IPS-11a (cell line): ENCODE data around the gene CCDC169.
A peak's percentile ranks its signal among the peaks of the same experiment; 100 is the strongest.
"Not testable (repeated sequence)": the region's sequence is repeated elsewhere in the genome, so short reads cannot be mapped to it uniquely, and the experiment has no call there.

Experiments used
- H3K4me3 ChIP-seq: one replicate; pipeline ENCODE4 v1.5.1; 2013; ENCODE audit warnings: low read depth, low read length, control low read depth

Gene CCDC169

DNA sequence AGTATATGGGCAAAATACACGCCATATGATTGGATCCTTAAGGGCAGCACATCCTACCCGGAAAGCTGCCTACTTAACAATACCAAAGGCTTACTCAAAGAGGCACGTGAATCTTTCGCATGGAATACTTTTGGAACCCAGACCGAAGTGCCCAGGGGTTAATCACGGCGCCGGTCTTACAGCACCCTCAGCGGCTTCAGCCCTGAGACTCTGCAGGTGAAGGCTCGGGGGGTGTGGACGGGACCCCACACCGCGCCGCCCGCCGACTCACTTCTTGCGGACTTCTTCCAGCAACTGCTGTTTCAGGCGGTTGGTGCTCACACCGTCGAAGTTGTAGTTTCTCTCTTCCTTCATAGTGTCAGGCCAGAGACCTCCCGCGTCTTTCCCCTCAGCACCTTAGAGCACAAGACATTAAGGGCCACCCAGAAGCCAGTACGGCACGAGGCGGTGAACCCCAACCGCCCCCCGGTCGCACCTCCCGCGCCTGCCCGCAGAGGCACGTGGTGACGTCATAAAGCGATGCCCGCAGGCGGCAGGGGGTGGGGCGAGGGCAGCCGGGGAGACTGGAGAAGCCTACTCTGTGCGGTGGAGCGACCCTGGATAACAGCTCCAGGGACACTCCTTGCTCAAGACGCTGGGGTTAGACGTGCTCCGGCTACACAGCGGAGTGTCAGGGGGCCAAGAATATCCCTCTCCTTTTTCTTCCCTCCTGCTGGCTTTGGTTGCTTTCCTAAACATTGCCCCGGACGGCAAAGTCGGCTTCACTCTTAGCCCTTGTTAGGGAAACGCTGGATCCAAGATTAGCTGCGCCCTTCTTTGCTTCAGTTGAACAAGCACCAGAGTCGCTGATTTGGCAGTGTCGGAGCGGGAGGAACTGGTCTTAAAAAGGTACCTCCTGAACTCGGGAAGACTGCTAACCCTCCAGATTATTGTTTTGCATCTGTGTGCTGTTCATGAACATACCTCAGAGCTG lies at the start of gene CCDC169:
TSS of gene CCDC169 (minus strand) at position 449 of the 973 bp plus-strand sequence. CDS start at position 354, 95 bp downstream.
- peak within 1 kb of the TSS; percentile 79 for H3K4me3 ChIP-seq

DNA sequence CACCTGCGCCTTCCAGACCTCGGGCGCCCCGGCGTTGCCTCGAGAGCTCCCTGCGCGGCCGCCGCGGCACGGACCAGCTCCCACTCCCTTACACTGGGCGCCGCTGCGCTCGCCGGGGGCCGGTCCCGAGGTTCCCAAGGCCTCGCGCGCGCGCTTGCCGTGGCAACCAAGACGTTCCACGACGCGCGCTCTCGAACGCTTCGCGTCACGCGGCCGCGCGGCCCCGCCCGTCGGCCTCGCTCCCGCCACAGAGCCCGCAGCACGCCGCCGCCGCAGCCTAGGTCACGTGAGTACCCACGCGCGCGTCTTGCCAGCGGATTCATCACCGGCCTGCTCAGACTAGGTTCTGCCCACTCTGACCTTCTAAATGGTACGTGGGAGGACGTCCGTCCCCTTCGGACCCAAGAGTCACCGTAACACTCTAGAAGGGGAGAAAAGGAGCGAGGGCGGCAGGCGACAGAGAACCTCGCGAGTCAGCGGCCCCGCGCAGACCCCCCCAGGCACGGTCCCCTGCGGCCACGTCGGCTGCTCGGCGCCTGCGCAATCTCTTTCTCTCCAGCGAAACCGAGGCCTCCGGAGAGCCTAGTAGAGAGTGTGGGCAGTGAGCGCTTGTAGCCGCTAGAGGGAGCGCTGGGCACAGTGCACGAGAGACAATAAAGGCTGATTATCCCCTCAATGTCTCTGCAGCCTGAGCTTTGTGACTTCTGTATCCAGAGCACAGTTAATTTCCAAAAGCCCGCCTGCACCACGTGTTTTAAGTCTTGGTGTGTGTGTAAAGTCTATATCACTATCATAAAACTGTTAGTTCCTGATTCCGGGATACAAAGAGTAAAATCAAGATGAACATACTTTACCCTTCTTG lies 48.8 kb upstream of the CCDC169 start, which contains the start of gene SPART:
TSS of gene SPART (minus strand) at position 173 of the 862 bp plus-strand sequence. CDS start 10,564 bp downstream, outside the sequence.
- peak within 1 kb of the TSS; percentile 77 for H3K4me3 ChIP-seq

DNA sequence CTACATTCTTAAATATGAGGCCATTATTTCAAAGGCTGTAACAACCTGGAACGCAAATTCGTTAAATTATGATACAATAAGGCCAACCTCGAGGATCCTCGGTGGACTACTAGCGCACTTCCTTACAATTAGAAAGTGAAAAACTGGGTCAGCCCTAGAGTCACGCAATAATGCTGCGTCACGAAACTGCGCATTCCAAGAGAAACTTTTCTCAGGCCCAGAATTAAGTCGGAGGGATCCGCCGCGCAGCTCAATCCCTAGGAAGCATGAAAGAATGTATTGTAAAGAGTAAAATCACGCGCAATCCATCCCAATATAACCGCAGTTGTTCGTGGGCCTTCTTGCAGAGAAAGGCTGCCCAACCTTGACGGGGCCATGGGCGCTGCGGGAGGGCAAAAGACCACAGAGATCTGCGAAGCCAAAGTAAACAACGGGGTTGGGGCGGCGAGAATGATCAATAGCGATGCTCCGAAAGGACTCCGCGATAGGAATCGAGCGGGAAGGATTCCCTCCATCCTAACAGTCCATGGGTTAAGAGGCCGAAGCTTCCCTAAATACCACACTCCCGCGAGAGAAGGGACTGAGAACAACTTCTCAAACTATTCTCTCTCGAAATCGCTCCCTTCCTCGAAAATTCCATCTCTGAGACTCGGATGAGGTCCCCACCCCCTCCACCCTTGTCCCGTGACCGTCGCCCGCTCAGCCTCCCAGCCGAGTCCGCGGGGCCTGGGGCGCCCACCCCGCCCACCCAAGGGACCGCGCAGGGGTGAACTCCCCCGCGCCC lies 48.0 kb upstream of the CCDC169 start:
- peak overlapping the region; percentile 77 for H3K4me3 ChIP-seq

DNA sequence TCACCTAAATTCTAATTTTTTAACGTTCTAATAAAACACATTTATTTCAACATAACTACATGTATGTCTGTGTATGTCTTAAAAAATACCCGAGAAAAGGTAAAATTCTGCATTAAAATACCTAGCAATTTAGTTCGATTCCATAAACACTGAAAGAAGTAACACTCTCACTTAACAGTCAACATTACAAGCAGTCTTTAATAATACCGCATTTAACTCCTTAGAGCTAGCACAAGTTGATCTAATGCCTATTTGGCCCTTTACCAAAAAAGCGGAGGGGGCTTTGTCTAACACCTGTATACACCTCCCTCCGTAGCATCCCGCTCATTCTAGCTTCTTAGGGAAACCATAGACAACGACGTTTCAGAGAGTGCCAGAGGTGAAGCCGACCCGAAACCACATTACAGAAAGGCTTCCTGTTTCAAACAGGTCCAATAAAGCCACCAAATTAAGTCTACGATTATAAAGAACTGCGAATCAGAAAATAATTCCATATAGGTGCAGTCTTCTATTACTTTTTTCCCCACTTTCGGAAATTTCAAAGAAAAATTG lies 47.3 kb upstream of the CCDC169 start:
- H3K4me3 ChIP-seq: peak overlapping the region; percentile 77

DNA sequence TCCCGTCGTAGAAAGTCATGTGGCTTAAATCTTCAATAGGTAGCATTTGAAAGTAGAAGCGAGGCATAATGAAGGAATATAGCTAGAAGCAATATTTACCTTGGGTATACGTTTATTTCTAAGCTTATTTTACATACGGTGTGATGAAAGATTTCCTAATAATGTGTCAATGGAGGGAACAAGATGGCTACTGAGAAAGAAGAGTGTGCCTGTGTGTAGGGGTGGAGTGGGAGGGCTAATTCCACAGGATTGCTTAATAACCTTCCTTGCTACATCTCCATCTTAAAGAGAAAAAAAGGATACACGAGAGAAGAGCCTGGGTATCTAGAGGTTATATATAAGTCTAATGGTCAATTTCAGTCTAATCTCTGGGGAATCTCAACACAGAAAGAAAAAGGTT lies 46.6 kb upstream of the CCDC169 start:
- peak overlapping the region; percentile 77 for H3K4me3 ChIP-seq

DNA sequence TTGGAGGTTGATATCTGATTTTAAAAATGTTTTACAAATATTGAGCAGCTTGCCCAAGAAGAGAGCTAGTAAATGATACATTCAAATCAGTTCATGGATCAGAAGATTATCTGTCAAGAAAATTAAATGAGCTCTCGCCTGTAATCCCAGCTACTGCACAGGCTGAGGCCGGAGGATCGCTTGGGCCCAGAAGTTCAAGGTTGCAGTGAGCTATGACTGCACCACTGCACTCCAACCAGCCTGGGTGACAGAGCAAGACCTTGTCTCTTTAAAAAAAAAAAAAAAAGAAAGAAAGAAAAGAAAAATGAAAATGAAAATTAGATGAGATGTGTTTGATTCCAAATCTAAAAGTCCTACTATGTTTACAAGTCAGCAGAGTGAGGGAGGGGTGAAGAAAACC lies 46.2 kb upstream of the CCDC169 start:
- no peak overlapping the region for H3K4me3 ChIP-seq

DNA sequence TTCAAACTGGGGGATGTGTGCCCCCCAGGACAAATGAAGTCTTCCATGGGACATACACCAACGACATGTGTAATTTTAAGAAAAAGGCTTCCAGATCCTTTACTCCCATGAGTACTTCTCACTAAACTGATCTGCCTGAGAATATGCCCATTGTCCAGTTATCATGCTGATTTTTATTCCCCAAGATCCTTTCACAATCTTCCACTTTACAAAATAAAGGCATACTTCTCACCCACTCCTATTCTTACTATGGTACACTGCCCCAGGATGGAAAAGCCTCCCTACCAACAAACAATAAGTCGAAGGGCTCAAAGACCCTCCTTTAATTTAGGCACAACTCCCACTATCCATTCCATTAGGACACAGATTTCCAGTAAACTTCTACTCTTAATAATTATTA lies 45.1 kb upstream of the CCDC169 start:
- H3K4me3 ChIP-seq: no peak overlapping the region

DNA sequence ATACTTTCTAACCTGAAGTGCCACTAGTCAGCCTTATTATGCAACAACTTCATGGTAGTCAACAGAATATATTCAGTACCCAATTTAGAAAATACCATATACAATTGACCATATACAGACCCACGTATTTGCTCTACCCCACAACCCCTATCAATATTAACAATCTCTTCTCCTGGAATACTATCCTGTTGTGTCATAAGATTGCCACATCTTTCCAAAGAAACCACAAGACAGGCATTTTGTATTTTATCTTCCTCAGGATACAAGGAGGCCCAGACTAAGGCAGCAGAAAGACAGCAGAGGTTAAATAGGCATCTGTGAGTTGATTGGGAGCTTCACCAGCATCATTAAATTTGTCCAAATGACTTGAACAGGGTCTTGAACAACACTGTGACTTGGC lies 44.1 kb upstream of the CCDC169 start:
- H3K4me3 ChIP-seq: no peak overlapping the region

DNA sequence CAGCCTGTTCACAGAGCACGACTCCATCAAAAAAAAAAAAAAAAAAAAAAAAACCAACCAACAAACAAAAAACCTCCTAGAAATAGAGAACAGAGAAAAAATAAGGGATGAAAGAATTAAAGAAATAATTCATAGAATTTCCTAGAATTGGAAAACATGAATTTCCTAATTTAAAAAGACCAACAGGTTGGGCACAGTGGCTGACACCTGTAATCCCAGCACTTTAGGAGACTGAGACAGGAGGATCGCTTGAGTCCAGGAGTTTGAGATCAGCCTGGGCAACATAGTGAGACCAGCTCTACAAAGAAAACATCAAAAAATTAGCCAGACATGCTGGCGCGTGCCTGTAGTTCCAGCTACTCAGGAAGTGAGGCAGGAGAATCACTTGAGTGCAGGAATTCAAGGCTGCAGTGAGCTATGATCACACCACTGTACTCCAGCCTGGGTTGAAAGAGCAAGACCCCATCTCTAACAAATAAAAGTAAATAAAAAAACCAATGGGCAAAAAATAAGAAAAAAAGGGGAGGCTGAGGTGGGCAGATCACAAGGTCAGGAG lies 42.1 kb upstream of the CCDC169 start:
- no peak overlapping the region for H3K4me3 ChIP-seq

DNA sequence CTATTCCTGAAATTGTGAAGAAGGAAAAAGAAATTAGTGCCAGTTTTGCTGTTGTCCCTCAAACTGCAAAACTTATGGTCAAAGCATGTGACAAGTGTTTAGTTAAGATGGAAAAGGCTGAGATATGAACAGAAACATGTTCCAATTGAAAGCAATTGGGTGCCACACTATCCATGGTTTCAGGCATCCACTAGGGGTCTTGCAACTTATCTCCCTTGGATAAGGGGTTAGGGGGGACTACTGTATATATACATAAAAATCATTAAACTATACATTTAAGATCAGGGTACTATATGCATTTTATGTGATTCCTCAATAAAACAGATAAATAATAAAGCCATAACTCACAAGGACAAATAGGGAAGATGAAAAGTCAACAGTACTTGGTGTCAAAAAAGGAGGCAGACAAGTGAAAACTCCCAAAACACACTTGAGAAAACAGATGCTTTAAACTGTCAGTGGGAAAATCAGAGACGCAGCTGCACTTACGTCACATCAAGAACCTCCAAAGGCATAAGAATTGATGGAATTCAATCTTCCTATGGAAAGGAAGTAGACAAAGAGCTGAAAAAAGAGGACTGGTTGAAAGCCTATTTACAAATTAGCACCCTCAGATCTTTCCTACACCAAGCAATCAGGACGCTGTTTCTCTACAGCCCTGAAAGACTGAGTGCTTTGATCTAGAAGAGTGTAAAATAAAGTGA lies 40.5 kb upstream of the CCDC169 start:
- no peak overlapping the region for H3K4me3 ChIP-seq

DNA sequence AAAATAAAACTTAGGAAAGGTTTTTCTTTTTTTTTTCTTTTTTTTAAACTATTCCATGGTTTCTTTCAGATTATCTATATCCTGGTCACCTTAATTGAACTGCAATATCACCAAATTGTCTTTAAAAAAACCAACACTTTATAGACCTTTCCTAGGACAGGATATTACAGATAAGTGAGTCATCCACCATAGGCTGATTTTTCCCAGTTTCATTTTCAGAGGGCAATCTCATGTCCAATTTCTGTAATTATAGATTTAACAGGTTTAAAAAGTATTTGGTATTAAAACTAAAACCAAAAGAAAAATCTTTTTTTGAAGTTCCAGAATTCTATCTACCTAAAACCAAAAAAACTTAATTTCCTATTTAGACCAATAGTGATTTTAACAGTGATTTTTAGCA lies 35.4 kb upstream of the CCDC169 start:
- H3K4me3 ChIP-seq: no peak overlapping the region

DNA sequence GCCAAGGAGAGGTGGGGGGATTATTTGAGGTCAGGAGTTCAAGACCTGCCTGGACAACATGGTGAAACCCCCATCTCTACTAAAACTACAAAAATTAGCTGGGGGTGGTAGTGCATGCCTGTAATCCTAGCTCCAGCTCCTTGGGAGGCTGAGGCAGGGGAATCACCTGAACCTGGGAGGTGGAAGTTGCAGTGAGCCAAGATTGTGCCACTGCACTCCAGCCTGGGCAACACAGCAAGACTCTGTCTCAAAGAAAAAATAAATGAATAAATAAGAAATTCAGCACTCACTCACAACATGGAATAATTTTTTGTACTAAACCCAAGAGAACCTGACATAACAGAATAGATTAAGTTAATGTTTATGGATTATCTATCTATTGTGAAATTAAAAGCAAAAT lies 34.6 kb upstream of the CCDC169 start:
- not testable (repeated sequence) for H3K4me3 ChIP-seq

DNA sequence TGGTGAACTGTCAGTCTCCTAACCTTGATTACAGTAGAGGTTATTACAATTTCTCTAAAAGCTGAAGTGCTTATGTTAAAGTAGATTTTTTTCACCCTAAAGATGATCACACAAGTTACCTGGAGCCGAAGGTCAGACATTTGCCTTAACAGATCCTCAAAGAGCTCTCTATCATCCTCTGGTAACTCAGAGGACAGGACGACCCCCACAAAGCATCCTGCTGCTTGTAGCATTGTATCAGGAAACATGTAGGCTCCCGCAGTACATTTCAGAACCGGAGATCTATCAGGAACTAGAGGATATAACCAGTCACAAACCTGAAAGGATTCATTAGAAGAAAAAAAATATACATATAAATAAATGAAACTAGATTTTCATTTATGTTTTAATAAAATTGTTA lies 33.7 kb upstream of the CCDC169 start:
- no peak overlapping the region for H3K4me3 ChIP-seq

DNA sequence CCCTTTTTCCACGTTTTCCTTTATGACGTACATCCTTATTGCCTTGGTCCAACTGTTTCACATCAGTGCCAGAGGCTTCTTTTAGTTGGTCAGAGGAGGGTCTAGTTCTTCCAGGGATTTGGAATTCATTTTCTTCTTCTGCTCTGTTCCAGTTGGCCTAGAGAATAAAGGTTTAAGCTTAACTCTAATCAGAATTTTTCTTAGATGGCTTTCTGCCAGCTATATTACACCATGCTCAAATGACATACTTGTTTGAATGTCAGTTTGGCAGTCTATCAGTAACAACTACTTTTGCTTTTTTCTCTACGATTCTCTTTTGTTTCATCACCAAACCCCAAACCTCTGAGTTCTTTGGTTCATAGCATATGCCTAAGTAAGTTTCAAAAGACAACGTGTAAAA lies 31.7 kb upstream of the CCDC169 start:
- no peak overlapping the region for H3K4me3 ChIP-seq

DNA sequence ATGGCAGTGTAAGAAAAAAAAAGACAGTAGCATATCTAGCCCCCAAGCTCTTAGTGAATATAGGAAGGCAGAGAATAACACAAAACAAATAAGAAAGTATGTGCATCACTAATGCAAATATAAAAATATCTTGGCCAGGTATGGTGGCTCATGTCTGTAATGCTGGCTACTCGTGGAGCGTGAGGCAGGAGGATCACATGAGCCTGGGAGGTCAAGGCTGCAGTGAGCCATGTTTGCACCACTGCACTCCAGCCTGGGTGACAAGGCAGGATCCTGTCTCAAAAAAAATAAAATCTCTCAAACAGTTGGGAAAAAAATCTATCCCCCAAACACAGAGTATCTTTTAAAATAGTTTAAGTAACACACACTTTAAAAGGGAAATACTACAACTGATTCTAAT lies 31.2 kb upstream of the CCDC169 start:
- no peak overlapping the region for H3K4me3 ChIP-seq

DNA sequence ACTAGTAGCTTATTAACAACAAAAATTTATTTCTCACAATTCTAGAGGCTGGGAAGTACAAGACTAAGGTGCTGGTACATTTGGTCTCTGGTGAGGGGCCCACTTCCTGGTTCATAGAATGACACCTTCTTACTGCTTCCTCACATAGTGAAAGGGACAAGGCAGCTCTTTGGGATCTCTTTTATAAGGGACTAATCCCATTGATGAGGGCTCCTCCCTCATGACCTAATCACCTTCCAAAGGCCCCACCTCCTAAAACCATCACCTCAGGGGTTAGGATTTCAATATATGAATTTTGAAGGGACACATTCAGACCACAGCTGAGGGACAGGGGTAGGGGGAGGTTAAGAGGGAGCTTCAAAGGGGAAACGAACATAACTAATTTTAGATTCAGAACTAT lies 28.3 kb upstream of the CCDC169 start:
- no peak overlapping the region for H3K4me3 ChIP-seq

DNA sequence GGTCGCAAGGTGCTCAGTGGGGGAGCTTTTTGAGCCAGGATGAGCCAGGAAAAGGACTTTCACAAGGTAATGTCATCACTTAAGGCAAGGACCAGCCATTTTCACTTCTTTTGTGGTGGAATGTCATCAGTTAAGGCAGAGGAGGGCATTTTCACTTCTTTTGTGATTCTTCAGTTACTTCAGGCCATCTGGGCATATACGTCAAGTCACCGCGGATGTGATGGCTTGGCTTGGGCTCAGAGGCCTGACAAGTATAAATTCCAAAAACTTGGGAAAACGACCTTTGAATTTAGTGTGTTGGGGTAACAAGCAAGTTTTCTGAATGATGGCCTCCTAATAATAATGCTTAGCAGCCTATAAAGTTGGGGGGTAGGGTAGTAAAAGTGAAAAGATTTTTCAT lies 27.3 kb upstream of the CCDC169 start:
- not testable (repeated sequence) for H3K4me3 ChIP-seq

DNA sequence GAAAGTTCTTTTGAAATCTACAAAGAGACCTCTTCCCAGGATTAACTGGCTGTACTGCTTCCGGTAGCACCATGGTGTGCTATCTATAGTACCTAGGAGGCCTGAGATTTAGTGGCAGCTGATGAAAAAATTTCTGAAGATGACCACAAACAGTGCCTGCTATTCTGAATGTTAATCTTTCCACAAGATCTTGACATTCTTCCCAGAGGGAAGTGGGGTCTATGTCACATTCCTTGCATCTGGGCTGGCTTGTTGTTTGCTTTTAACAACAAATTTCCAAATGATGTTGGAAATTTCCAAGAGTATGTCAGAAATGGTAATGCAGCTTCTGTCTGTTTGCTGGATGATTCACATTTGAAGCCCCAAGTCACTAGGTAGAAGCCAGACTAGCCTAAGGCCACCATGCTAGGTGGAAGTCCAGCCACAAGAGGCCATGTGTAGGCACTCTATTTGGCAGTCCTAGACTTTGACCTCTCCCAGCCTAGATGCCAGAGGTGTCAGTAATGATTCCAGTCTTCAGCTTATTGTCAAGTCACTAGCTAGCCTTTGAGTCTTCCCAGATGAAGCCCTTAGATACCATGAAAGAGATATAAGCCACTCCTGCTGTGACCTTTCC lies 26.4 kb upstream of the CCDC169 start:
- no peak overlapping the region for H3K4me3 ChIP-seq

DNA sequence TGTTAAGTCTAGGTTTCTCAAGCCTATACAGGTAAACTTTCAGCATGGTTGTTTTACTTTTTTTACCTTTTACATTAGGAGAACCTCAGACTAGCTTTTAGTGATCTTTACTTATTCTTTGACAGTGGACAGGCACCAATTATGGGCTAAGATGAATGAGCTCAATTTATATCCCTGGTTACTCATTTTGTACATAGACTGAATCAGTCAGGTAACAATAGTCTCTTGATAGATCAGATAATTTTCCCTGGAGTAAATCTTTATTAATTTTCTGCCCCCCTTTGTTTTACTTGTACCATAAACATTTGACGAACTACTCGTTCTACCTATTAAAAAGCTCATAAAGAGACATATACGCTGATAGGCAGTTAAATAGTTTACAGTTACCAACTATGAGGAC lies 25.8 kb upstream of the CCDC169 start:
- H3K4me3 ChIP-seq: no peak overlapping the region
